ENCODE results near the gene DRGX.

DRGX gene

DNA sequence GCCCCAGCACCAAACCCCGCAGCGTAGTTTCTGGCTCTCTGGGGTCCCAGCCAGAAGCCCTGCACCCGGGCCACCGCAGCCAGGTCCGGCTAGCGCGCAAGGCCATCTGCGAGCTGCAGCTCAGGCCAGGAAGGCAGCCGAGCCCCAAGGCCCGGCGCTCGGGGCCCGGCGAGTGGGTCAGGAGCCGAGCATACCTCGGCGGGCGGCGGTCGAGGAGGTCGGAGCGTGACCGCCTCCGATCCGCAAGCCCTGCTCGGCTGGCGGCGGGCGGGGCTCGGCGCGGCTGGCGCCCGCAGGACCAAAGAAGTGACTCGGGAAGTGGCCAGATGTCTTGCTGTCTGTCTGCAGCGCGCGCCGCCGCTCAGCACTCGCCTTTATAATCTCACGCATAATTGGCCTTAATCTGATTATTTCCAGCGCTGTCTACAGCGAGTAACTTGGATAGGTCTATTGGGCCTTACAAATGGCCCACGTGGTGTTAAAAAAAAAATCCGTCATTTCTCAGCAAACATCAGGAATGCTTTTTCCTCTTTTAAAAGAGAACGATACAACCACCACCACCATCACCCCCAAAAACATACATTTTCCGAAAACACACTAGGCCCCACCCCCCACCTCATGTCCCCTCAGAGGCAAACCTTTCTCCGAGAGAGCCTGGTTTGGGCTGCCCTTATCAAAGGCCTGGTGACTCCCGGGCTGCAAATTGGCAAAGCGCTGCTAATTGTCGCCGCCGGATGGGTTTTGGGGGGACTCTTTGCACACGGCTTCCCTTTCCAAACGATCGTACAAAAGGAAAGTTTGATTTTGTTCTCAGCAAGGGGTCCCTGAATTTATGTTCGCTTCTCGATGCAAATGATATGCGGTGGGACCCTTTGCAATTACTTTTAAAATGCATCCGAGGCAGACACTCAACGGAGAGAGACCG, at the start of gene DRGX:
DRGX (minus strand) TSS at position 349 of the 925 bp plus-strand sequence. CDS start 649 bp downstream, outside the sequence.
- no peak for TF ChIP-seq CTCF (IDR thresholded peaks at IDR 0.05)
- TF ChIP-seq ZFX (IDR thresholded peaks at IDR 0.05; ENCODE audit: borderline replicate concordance) = no peak
- H3K27ac ChIP-seq = no peak within 1 kb of the TSS

DNA sequence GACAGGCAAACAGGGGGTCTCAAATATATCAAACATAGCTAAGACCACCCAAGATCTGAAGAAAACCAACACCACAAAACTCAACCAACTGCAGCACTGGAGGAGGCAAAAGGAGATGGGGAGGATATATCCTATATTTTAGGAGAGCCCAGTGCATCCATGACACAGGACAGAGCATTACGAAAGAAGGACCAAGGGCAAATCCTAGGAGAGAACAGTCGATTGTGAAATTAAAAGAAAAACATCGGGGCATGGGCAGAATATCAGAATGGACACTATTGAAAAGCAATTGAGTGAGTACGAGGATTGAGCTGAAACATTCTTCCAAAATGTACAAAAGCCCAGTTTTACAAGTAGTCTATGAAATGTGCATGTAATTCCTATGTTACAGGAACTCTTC, 48.5 kb upstream of the DRGX start:
- TF ChIP-seq ZFX (IDR thresholded peaks at IDR 0.05; ENCODE audit: borderline replicate concordance) = no peak
- TF ChIP-seq CTCF (IDR thresholded peaks at IDR 0.05) = no peak

DNA sequence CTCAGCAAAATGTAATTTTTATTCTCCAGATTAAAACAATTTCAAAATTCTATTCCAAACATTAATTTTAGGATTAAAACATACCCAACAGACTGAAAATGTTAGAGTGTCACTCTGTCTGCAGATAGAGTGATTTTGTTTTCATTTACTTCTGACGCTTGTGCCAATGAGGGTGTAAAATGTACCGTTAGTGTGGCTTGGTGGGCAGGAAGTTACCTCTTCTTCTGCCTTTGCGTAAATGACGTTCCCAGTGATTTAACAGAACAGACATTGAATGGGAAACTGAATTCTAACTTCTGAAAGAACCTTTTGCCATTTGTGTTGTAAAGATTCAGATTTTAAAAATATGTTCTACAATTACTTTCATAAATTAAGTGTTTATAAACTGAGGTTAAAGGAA, 47.0 kb upstream of the DRGX start:
- no peak for TF ChIP-seq CTCF (IDR thresholded peaks at IDR 0.05)
- TF ChIP-seq ZFX (IDR thresholded peaks at IDR 0.05; ENCODE audit: borderline replicate concordance) = no peak
- no peak overlapping the region for H3K27ac ChIP-seq

More for the DNA sequence above, 48.5 kb upstream of the DRGX start:
- H3K27ac ChIP-seq = no peak overlapping the region

- no peak overlapping the region for H3K27ac ChIP-seq
- TF ChIP-seq ZFX (IDR thresholded peaks at IDR 0.05; ENCODE audit: borderline replicate concordance) (no peak), CTCF (IDR thresholded peaks at IDR 0.05) (no peak)
These were observed 45.9 kb upstream of the DRGX start for GRCh38 chr10:49441488-49442476.

DNA sequence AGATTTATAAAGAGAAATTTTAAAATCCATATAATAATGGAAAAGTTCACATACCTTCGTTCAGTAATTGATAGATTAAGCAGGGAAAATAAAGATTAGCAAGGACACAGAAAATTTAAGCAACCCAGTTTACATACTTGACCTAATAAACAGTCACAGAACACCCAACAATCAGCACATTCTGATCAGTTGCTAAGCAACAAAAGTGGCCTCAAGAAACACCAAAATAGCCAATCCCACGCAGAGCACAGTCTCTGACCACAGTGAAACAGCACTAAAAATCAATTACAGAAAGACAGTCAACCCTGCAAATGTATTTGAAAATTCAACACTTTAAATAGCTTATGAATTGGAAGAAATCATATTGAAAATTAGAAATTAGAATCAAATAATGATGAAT, 39.3 kb upstream of the DRGX start:
- TF ChIP-seq CTCF (IDR thresholded peaks at IDR 0.05) = no peak
- TF ChIP-seq ZFX (IDR thresholded peaks at IDR 0.05; ENCODE audit: borderline replicate concordance) = no peak
- H3K27ac ChIP-seq = no peak overlapping the region

DNA sequence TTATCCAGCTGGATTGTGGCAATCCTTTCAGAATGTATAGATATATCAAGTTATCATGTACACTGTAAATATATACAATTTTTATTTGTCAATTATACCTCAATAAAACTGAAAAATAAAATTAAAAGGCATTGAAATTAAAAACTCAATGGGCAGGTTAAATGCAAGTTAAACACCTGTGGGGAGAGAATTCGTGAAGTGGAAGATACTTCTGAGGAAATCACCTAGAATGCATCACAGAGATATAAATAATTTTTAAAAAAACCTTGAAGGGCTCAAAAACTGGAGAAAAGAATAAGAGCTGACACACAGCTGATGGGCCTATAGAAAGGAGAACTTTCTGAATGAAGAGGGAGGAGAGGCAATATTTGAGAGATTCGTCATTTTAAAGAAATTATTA, 37.2 kb upstream of the DRGX start:
- no peak overlapping the region for H3K27ac ChIP-seq
- TF ChIP-seq CTCF (IDR thresholded peaks at IDR 0.05) (no peak), ZFX (IDR thresholded peaks at IDR 0.05; ENCODE audit: borderline replicate concordance) (no peak)
